BE2C (cell line): ENCODE results near the gene MPG.

Experiments used
- DNase-seq: peaks from one replicate; pipeline ENCODE4 v3.0.0-alpha.2; 2020
- H3K27me3 ChIP-seq: fragments of 250-450 bp; sonication (Bioruptor Pico); 2 replicates; pipeline ENCODE4 v1.5.1; 2020; ENCODE audit warnings: mild to moderate bottlenecking
- H3K36me3 ChIP-seq: fragments of 250-450 bp; sonication (Bioruptor Pico); 2 replicates; pipeline ENCODE4 v1.5.1; 2020; ENCODE audit warnings: mild to moderate bottlenecking
- H3K4me1 ChIP-seq: fragments of 250-450 bp; sonication (Bioruptor Pico); 2 replicates; pipeline ENCODE4 v1.5.1; 2020
- H3K4me3 ChIP-seq: 2 replicates; pipeline ENCODE4 v1.5.1; 2011; ENCODE audit warnings: low read depth, low read length
- H3K9me3 ChIP-seq: fragments of 250-450 bp; sonication (Bioruptor Pico); 2 replicates; pipeline ENCODE4 v1.5.1; 2020
- TF ChIP-seq, protein P1 (sequence below): IDR thresholded peaks from 2 replicates; pipeline ENCODE4 v1.5.1; 2012; ENCODE audit warnings: mild to moderate bottlenecking, low read depth, low read length

The MPG gene

DNA sequence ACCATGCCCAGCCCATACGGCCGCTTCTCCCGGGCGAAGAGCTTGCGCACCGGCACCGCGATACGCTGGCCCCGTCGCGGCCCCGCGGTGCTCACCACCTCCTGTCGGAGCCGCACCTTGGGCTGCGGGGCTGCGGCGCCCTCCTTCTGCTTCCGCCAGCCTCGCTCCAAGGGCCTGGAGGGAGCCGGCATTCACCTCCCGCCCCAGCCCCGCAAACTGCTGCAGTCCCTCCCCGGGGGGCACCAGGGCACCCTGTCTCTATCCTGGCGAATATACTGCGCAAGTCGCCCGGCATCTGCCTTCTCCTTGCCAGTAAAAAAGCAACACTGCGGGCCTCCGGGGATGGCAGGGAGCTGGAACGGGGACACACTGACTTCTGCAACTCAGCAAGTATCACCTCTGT lies 16.1 kb upstream of the MPG start:
- DNase-seq: no peak
- peaks cover 6% of the 10 kb centered on the region for H3K36me3 ChIP-seq
- peaks cover 46% of the 10 kb centered on the region for H3K27me3 ChIP-seq
- H3K4me3 ChIP-seq: no peak overlapping the region
- no peaks in the 10 kb centered on the region for H3K4me1 ChIP-seq
- TF ChIP-seq, protein P1, sequence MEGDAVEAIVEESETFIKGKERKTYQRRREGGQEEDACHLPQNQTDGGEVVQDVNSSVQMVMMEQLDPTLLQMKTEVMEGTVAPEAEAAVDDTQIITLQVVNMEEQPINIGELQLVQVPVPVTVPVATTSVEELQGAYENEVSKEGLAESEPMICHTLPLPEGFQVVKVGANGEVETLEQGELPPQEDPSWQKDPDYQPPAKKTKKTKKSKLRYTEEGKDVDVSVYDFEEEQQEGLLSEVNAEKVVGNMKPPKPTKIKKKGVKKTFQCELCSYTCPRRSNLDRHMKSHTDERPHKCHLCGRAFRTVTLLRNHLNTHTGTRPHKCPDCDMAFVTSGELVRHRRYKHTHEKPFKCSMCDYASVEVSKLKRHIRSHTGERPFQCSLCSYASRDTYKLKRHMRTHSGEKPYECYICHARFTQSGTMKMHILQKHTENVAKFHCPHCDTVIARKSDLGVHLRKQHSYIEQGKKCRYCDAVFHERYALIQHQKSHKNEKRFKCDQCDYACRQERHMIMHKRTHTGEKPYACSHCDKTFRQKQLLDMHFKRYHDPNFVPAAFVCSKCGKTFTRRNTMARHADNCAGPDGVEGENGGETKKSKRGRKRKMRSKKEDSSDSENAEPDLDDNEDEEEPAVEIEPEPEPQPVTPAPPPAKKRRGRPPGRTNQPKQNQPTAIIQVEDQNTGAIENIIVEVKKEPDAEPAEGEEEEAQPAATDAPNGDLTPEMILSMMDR: no peak
- H3K9me3 ChIP-seq: no peaks in the 10 kb centered on the region

DNA sequence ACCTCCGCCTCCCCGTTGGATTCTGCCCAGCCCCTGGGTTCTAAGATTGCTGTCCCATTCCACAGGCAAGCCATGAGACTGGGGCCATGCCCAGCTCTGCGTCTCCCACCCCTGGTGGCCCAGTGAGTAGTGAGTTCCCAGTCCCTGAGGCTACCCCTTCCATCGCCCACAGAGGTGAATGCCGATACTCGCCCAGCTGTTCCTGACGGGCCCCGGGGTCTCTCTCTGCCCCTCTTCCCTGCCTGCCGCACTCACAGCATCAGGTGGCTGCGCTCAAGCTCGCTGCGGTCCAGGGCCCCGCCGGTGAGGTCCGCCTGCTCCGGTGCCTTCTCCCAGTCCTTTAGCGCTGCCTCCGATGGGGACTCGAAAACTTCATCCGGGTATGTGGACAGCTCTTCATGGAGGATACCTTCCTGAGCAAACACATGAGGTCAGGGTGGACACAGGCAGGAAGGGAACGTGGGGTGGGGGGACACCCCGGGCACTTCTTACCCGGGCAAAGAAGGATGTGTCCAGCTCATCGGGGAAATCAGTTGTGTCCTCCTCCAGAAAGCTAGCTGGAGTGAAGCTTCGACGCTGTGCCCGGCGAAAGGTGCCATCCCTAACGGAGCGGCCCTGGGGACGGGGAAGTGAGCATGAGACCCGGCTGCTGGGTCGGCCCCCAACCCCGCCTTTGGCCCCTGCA lies 15.6 kb upstream of the MPG start:
- peaks cover under 1% of the 10 kb centered on the region for H3K36me3 ChIP-seq
- DNase-seq: no peak
- peaks cover 46% of the 10 kb centered on the region for H3K27me3 ChIP-seq
- no peaks in the 10 kb centered on the region for H3K9me3 ChIP-seq
- H3K4me1 ChIP-seq: no peaks in the 10 kb centered on the region
- no peak overlapping the region for H3K4me3 ChIP-seq
- TF ChIP-seq, protein P1: no peak

DNA sequence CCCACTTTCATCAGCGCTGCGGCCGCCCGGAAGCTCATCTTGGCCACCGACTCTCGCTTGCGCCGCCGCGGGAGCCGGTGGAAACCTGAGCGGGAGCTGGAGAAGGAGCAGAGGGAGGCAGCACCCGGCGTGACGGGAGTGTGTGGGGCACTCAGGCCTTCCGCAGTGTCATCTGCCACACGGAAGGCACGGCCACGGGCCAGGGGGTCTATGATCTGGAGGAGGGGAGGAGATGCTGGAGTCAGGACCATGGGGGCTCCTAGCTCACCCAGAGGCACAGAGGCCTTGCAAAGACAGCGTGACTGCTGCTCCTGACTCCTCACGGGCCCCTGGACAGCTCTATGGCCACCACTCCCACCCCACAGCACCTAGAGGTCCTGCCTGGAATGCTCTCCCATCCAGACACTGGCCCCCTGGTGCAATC lies 15.0 kb upstream of the MPG start:
- Histone ChIP-seq H3K4me3 (no peak overlapping the region), H3K27me3 (peaks cover 46% of the 10 kb centered on the region), H3K9me3 (no peaks in the 10 kb centered on the region), H3K36me3 (no peaks in the 10 kb centered on the region), H3K4me1 (no peaks in the 10 kb centered on the region)
- TF ChIP-seq, protein P1: no peak
- DNase-seq: no peak

DNA sequence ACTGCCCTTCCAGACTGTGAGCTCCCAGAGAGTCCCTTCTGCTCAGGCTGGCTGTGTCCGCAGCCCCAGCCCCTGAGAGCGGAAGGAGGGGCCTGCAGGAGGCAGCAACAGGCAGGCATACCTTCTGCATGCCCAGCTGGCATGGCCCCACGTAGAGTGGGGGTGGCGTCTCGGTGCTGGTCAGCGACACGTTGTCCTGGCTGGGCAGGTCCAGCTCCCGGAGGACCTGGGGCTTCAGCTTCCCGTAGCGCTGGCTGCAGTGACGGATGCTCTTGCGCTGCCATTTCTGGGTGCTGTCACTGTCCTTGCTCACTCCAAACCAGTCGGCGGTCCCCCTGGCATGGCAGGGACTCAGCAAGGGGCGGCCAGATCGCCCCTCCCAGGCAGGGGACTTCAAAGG lies 14.6 kb upstream of the MPG start:
- H3K27me3 ChIP-seq: peaks cover 46% of the 10 kb centered on the region
- no peaks in the 10 kb centered on the region for H3K9me3 ChIP-seq
- TF ChIP-seq, protein P1: no peak
- H3K4me1 ChIP-seq: no peaks in the 10 kb centered on the region
- H3K36me3 ChIP-seq: no peaks in the 10 kb centered on the region
- no peak for DNase-seq
- H3K4me3 ChIP-seq: no peak overlapping the region

DNA sequence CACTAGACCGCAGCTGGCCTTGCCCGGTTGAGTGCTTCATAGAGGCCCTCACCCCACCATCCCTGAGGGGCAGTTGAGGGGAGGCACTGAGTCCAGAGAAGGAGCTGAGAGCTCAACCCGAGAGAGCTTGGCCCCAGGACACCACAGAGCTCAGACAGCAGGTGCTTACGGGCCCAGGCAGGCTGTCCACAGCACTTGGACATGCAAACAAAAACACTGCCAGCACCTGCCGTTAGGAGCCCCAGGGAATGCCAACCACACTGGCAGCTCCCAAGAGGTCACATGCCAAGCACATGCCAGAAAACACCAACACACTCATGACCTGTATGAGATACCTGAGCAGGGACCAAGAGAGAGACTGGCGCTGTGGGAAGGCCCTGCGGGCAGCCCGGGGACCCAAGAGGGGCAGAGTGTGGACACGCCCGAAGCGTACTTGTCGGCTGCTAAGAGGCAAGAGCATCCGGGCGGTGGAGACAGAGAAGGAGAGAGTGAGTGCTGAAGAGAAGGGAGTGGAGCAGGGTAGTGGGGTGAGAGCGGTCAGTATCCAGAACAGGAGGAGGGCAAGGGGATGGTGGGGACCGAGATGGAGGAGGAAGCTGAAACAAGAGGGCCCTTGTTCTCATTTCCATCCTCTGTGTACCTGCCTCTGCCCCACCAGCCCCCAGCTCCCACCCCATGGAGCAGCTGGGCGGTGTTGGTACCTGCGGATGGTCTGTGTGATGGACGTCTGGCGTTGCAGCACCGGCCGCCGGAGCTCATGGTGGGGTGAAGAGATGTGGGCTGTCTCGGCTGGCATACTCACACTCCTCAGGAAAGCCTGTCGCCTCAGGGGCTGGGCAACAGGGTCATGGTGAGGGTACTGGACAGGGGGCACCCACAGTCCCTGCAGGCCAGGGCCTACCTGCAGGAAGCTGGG lies 13.8 kb upstream of the MPG start:
- Histone ChIP-seq H3K36me3 (no peaks in the 10 kb centered on the region), H3K27me3 (peaks cover 46% of the 10 kb centered on the region), H3K4me1 (no peaks in the 10 kb centered on the region), H3K9me3 (no peaks in the 10 kb centered on the region), H3K4me3 (no peak overlapping the region)
- TF ChIP-seq, protein P1: no peak
- DNase-seq: no peak

DNA sequence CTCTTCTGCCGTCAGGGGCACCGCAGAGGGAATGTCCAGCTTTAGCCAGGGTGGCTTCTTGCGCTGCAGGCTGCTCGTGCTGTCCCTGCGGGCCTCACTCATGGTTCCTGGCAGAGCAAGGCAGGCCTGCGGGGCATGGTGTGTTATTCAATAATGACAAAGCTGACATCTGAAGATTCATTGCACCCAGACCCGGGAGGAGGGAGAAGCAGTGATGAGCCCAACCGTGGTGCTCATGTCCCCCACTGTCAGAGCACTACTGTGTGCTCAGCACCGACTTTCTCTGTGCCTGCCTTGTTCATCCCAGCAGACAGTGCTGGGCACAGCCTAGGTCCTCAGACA lies 13.1 kb upstream of the MPG start:
- Histone ChIP-seq H3K36me3 (no peaks in the 10 kb centered on the region), H3K27me3 (peaks cover 42% of the 10 kb centered on the region), H3K4me1 (no peaks in the 10 kb centered on the region), H3K4me3 (no peak overlapping the region), H3K9me3 (no peaks in the 10 kb centered on the region)
- no peak for DNase-seq
- TF ChIP-seq, protein P1: no peak
